Measurements from ENCODE around the gene ZBTB20.
"Not testable (repeated sequence)": the region's sequence is repeated elsewhere in the genome, so short reads cannot be mapped to it uniquely, and the experiment has no call there.

Gene ZBTB20

GRCh38 chr3:114830652-114831051, 316.4 kb downstream of the ZBTB20 start:
- DNase-seq (ENCODE audit: low spot score): no peak

- no peak for DNase-seq (ENCODE audit: low spot score)
Measured at GRCh38 chr3:114829783-114830182, 317.3 kb downstream of the ZBTB20 start.

- DNase-seq (ENCODE audit: low spot score): peak; percentile 76
Measured at GRCh38 chr3:114827495-114827894, 319.6 kb downstream of the ZBTB20 start.

GRCh38 chr3:114824014-114824413, 323.1 kb downstream of the ZBTB20 start:
- no peak for DNase-seq (ENCODE audit: low spot score)

GRCh38 chr3:114823061-114823460, 324.0 kb downstream of the ZBTB20 start:
- DNase-seq (ENCODE audit: low spot score): no peak

GRCh38 chr3:114816052-114816451, 331.0 kb downstream of the ZBTB20 start:
- peak; percentile 4 for DNase-seq (ENCODE audit: low spot score)

GRCh38 chr3:114812541-114813238, 334.4 kb downstream of the ZBTB20 start:
- not testable (repeated sequence) for DNase-seq (ENCODE audit: low spot score)

GRCh38 chr3:114809668-114810413, 337.2 kb downstream of the ZBTB20 start:
- peak; percentile 32 for DNase-seq (ENCODE audit: low spot score)

GRCh38 chr3:114804099-114804498, 343.0 kb downstream of the ZBTB20 start:
- no peak for DNase-seq (ENCODE audit: low spot score)

- no peak for DNase-seq (ENCODE audit: low spot score)
Measured at GRCh38 chr3:114803042-114803695, 343.9 kb downstream of the ZBTB20 start.

GRCh38 chr3:114800272-114801031, 346.6 kb downstream of the ZBTB20 start:
- no peak for DNase-seq (ENCODE audit: low spot score)

GRCh38 chr3:114799816-114800215, 347.3 kb downstream of the ZBTB20 start:
- no peak for DNase-seq (ENCODE audit: low spot score)

GRCh38 chr3:114796796-114797195, 350.3 kb downstream of the ZBTB20 start:
- no peak for DNase-seq (ENCODE audit: low spot score)

GRCh38 chr3:114794894-114795630, 352.0 kb downstream of the ZBTB20 start:
- no peak for DNase-seq (ENCODE audit: low spot score)

- no peak for DNase-seq (ENCODE audit: low spot score)
Measured at GRCh38 chr3:114792159-114792918, 354.7 kb downstream of the ZBTB20 start.

- DNase-seq (ENCODE audit: low spot score): no peak
Measured at GRCh38 chr3:114790752-114791151, 356.3 kb downstream of the ZBTB20 start.

GRCh38 chr3:114789803-114790202, 357.3 kb downstream of the ZBTB20 start:
- DNase-seq (ENCODE audit: low spot score): no peak

- DNase-seq (ENCODE audit: low spot score): no peak
Measured at GRCh38 chr3:114775395-114775794, 371.7 kb downstream of the ZBTB20 start.

GRCh38 chr3:114770874-114771273, 376.2 kb downstream of the ZBTB20 start:
- no peak for DNase-seq (ENCODE audit: low spot score)

GRCh38 chr3:114764056-114764492, 383.0 kb downstream of the ZBTB20 start:
- DNase-seq (ENCODE audit: low spot score): no peak

- no peak for DNase-seq (ENCODE audit: low spot score)
Measured at GRCh38 chr3:114762144-114762543, 384.9 kb downstream of the ZBTB20 start.
